GM21825 (cell line): ENCODE results near the gene LCN9.
"Not testable (repeated sequence)": the region's sequence is repeated elsewhere in the genome, so short reads cannot be mapped to it uniquely, and the experiment has no call there.

Experiments
- ATAC-seq: cut with Tn5 transposase; IDR thresholded peaks from one replicate; pipeline ENCODE4 v1.9.1; 2021; ENCODE audit warnings: mild to moderate bottlenecking, moderate library complexity; ENCODE audit not compliant: unreplicated experiment

The LCN9 gene

DNA sequence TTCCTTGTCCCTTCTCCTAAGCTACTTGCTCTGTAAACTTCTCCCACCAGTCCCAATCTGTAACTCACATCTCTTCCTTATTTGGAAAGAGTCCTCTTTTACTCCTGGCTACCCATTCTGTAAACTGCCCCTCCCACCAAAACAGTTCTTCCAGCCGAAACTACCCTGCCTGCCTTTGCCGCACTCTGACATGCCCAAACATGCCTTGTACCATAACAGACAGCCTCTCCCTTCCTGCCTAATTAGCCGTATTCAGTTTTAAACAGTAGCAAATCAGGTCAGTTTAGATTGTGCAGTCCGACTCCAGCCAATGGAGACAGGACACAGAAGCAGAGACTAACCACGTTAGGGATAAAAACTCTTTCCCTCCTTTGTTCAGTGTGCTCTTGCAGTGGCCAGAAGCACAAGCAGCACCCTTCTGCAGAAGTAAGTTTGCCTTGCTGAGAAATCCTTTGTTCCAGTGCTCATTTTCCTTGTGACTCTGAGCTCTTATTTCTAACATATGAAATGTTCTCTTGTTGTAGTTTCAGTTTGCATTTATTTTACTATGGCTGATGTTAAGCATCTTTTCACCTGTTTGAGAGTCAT, 18.4 kb upstream of the LCN9 start:
- ATAC-seq: no peak

DNA sequence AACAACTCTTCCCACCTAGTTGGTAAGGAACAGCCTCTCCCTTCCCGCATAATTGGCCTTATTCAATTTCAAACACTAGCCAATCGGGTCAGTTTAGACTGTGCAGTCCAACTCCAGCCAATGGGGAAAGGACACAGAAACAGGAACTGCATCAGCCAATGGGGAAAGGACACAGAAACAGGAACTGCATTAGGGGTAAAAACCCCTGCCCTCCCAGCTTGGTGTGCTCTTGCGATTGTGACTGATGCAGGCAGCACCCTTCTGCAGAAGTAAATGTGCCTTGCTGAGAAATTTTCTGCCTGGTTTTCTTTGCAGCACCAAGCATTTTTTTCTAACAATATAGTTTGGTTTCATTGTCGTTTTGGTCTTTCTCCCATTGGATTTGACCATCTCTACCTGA, 15.2 kb upstream of the LCN9 start:
- no peak for ATAC-seq

DNA sequence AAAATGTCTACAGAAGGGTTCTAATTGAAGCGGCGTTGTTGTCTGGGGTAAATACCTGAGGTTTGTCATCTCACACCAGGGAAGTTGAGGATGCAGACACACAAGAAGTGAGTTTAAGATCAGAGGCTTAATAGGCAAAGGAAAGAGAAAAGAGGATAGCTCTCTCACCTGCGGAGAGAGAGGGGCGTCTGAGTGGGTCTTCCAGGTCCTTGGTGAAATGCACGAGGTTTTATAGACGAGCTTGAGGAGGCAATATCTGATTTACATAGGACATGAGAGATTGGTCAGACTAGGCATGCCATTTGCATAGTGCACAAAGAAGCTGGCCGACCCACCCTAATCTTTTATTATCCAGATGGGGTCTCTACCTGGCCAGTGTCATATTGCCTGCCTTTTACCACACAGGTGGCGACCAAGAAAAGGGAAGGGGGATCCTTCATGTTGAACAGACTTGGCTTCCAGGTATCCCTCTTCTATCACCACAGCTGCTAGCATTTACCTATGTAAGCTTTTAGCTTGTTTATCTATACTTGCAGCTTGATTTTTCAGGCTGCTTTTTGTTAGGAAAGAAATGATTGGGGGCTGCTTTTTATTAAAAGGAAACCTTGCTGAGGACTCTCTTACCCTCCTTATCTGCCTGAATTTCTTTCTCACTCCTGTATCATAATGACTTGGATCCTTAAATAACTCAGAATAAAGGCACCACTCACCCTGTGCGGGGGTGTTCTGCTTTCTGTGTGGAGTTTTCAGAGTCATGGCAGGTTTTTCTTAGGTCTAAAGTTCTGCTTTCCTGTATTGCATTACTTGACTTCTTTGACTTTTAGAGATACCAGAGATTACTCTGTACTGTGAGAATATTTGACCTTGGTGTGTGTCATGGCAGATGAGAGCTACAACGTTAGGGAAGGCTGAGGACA, 14.4 kb upstream of the LCN9 start:
- no peak for ATAC-seq

DNA sequence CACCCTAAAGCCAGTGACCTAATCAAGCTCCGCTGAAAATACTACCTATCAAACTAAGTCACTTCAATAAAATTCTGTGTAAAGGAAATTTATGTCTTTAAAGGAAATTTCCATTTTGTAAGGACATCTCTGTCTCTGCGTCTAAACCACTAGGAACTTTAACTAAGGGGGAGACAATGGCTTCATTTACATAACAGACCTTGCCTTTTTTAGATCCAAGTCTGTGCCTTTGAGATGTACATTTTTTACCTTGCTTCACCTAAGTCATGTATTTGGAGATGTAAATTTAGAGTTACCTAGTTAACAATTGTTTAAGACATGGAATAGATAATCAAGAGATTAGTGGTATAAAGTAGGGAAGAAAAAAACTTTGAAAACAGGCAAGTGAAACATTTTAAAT, 13.6 kb upstream of the LCN9 start:
- no peak for ATAC-seq

DNA sequence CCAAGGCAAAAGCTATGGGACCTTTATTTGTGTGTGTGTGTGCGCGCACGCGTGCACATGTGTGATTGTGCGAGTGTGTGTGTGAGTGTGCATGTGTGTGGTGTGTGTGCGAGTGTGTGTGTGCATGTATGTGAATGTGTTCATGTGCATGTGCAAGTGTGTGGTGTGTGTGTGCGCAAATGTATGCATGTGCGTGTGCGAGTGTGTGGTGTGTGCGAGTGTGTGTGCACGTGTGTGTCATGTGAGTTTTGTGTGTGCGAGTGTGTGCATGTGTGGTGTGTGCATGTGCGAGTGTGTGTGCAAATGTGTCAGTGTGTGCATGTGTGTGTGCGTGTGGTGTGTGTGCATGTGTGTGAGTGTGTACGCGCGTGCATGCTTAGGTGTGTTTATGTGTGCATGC, 12.7 kb upstream of the LCN9 start:
- no peak for ATAC-seq

DNA sequence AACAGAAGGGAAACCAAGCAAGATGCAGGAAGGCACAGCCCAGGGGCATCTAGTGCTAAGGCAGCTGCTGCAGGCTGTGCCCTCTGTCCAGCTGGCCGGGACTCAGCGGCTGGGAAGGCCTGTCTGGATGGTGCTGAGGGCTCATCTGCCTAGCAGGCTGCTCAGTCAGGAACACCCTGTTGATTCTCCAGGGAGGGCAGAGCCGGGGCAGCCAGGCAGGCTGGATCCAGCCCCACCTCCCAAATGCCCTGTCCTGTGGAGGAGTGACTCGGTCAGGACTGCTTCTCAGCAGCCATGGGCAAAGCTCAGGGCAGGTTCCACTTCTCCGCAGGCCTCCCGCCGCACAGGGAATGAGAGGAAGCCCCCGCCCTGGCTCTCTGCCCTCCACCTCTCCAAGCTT, 7.8 kb upstream of the LCN9 start:
- ATAC-seq: no peak

DNA sequence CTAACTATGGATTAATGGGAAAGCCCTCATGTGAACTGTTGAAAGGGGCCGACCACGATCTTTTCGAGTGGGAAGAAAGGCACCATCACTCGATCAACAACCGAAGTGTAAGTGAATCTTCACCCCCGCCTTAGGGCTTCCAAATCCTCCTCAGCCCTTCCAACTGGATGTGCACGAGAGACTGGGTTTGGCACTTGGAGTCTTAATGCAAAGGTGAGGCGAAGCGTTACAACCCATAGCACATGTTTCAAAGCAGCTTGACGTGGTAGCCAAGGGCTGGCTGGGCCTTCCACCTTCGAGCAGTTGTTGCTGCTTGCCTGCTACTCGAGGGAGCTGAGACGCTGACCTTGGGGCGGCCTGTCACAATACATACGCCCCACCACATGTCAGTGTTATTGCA, 5.7 kb upstream of the LCN9 start:
- no peak for ATAC-seq

DNA sequence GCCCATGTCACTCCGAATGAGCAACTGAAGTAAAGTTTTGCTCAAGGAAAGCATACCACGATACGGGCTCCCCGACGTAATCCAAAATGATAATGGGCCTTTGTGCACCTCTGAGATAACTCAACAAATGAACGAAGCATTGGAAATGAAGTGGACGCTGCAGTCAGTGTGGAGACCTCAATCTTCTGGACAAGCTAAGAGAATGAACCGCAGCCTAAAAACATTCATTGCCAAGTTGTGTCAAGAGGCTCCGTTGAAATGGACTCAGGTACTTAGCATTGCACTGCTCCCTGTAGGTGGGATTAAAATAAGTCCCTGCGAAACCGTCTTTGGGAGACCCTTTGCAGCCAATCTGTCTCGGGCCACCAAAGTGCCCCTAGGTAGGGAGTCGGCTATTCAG, 3.9 kb upstream of the LCN9 start:
- no peak for ATAC-seq

DNA sequence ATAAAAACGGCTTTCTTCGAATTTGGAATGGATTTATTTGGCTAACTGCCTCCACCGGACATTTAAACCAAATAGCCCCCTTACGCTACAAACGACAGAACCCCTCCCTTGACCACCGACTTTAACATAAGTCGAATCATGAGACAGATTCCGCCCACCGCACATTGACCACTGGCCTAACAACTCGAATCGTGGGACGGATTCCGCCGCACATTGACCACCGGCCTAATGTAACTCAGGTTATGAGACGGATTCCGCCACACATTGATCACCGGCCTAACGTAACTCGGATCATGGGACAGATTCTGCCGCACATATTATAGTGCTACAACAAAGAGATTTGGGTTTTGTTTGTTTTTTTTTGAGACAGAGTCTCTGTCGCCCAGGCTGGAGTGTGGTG, 2.7 kb upstream of the LCN9 start:
- ATAC-seq: no peak

DNA sequence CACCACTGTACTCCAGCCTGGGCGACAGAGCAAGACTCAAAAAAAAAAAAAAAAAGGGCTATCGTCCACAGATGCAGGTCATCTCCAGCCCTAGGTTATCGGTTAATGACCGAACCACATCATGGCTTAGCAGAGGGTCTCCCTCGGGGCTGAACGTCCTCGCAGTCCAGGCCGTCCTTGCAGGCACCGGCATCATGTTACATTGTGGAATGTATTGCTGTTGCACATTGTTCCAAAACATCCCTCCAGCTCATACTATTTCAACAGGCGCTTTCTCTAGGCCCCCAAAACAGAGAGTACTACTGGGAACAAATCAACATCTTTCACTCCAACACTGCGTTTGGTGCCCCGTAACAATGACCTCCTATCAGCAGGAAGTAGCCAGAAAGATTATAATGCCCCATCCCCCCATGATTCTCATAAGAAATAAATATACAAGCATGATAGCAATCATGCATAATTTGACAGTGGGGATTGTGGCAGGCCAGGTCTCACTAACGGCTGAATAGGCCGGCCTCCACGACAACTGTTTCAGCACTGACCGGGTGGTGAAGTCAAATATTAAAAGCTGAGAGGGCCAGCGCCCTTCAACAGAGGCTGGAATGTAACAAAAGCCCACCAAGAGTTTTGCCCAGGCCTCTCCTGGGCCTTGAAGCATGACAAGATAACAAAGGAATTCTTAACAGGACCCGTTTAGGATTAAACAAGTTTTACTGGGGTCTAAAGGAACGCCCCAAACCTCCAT, 1.1 kb upstream of the LCN9 start:
- no peak for ATAC-seq

DNA sequence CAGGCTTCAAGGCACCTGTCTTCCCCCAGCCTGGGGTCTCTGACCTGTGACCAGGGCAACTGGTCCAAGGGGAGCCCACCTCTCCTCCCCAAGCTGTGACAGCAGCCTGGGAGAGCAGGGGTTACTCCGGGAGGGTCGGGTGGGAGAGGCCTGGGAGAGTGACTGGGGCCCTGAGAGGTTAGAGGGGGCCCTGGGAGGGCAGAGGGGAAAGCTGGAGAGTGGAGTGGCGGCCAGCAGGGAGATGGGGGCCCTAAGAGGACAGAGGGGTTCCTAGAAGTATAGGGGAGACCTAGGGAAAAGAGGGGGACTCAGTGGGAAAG, 302 bp downstream of the LCN9 start:
- no peak for ATAC-seq

DNA sequence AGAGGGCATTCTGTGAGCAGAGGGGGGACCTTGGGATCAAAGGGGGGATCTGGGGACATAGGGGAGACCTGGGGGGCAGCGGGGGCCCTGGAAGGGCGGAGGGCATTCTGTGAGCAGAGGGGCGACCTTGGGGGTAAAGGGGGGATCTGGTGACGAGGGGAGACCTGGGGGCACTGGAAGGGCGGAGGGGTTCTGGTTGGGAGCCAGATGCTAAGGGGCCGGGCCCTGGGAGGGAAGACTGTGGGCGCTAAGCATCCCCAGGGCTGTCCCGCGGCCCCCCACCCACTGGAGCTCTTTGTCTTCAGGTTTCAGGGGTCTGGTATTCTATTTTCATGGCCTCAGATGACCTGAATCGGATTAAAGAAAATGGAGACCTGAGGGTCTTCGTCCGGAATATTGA, 748 bp downstream of the LCN9 start:
- ATAC-seq: no peak

DNA sequence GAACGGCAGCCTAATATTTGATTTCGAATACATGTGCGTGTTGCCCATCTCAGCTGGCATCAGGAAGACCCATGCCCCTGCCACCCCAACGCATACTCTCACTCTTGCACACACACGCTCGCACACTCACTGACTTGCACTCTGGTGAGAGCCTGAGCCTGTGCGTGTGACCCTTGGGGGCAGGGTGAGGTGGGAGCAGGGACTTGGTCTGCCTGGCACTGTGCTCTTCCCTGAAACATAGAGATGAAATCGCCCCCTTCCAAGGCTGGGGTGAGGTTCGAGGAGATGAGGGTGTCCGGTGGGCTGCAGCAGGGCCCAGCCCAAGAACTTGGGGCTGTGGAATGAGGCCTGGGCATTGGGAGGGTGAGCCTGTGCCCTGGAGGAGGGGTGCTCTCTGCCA, 1.2 kb downstream of the LCN9 start:
- no peak for ATAC-seq

DNA sequence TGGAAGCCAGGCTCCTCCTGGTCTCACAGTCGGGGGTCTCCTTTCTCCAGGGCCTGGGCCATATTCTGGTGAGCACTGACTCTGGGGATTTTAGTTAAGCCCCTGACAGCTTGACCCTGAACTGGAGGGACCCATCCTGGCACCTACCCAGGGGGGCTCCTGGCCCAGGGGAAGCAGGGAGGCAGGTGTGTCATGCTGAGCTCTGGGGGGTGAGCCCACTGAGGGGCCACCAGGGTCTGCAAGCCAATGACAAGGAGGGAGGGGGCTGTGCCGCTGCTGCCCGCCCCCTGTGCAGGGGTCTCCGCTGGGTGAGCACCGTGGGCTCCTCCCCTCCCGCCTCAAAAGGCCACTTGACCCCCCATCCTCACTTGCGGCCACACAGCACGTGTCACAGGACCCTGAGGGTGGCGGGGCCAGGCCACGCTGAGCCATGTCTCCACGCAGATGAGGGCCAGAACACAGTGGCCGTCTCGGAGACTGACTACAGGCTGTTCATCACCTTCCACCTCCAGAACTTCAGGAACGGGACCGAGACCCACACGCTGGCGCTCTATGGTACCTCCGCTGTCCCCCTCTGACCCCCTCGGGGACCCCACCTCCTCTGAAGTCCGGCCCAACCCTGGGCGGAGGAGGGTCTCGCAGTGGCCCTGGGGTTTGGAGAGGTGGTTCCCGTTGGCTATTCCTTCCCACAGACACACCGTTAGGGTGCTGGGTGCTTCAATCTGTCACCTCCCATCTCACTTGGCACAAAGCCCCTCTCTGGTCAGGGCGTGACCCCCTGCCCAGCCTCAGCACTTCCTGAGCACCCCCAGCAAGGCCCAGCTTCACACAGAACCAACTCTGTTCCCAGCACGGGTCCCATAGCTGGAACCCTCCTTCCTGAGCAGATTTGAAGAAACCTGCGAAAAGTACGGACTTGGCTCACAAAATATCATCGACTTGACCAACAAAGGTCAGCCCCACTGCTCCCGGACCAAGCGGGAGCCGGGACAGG, 2.0 kb downstream of the LCN9 start:
- ATAC-seq: no peak

DNA sequence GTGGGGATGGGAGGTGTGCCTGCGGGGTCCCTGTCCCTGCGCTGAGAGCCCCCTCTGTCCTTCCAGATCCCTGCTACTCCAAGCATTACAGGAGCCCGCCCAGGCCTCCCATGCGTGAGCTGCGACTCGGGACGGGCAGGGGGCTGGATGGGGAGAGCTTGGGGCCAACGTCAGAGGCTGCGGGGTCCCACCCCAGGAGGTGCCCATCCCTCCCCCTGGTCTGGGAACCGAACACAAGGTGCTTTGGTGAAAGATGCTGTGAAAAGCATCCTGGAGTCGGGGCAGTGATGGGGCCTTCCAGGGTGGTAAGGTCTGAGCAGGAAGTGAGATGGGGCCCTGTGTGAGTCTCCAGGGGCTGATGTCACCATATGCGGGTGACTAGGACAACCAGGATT, 2.7 kb downstream of the LCN9 start:
- ATAC-seq: no peak

DNA sequence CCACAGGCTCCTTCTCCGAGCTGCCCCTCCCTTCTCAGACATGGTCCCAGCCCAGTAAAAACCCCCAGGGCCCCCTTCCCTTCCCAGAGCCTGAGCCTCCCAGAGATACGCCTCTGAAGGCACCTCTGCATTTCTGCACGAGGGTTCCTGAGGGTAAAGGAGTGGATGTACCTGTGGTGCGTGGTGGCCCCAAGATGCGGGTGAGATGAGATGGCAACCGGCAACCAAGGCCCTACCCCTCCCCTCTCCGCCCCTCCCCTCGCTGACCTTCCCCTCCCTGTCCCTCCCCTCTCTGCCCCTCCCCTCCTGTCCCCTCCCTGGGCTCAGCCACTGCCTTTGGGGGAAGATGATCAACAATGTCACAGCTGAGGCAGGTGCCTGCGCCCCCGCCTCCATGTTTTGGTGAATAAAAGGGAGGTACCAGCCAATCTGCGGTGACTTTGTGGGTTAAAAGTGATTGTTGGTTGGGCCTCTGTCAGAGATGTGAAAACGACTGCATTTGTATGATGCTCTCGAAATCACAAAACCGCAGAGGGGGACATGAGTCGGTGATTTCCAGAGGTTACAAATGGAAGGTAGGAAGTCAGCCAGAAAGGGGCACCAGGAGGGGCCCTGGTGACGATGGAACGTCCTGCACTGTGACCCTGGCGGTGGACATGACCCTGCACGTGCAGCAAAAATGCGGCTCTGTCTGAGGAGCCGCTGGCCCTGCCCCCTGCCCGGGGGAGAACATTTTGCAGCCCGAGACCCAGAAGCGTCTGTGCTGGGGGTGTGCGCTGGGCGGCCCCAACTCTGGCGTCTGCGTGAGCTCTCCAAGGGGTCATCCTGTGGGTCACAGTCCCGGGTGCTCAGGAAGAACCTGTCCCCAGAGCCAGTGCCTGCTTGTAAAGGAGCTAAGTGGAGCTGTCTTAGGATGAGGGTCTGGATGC, 3.7 kb downstream of the LCN9 start:
- no peak for ATAC-seq

DNA sequence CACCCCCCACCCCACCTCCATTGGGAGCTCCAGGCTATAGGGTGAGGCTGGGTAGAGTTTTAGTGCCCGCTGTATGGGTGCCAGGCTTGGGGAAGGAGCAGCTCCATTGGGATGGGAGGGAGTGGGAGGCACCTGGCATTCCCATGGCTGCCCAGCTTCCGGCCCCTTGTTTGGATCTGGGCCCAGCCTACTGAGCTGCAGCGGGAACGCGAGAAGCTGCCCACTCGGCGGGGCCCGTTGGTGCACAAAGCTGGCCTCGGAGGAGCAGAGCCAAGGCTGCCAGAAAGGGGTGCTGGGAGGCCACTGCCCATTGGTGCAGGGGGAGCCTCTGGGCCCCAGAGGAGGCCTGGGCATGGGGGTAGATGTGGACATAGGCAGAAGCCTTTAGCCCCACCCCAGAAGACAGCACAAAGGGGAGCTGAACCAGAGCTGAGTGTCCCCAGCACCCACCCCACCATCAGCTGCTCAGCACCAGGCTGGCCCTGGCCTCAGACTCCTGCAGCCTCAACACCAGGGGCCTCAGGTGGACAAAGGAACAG, 4.4 kb downstream of the LCN9 start:
- no peak for ATAC-seq

DNA sequence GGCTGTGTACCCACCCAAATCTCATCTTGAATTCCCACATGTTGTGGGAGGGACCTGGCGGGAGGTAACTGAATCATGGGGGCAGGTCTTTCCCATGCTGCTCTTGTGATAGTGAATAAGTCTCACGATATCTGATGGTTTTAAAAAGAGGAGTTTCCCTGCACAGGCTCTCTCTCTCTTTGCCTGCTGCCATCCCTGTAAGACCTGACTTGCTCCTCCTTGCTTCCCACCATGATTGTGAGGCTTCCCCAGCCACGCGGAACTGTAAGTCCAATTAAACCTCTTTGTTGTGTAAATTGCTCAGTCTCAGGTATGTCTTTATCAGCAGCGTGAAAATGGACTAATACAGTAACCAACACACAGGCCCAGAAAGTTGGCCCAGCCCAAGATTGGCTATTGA, 5.9 kb downstream of the LCN9 start:
- ATAC-seq: not testable (repeated sequence)

DNA sequence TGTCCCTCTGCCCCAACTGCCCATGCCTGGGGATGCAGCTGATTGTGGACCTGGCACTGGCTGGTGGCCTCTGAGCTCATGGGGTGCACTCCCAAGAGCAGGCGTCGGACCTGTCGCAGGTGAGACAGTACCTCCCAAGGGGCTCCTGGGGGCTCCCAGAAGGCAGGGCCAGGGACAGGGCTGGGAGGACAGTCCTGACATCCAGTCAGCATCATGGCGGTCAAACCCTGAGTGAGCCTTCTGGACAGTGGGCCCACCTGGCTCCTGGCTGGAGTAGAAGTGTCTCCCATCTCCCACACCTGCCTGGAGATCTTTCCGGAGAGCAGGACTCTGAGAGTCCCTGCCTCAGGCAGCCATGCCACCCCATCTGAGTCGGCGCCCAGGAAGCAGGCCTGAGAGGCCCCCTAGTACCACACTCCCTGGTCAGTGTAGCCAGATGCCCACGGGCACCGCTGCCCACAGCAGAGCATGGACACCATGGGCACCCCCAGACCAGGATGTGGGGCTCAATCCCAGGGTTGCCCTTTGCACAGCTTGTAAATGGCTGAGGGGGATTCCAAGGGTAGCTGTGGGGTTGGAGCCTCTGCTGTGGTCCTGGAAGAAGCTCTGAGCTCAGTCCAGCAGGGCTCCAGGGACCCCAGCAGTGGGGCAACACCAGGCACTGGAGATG, 6.6 kb downstream of the LCN9 start:
- ATAC-seq: no peak
